WTC11 (cell line): Measurements from ENCODE around the gene B3GALT4. TPM values are rescaled to one million over a fixed set of nuclear protein-coding genes. Genes with fewer than 3 reads are reported as not detected.

Experiments
- ATAC-seq: fragments of 200-7000 bp; cut with Tn5 transposase; 2 replicates; pipeline ENCODE4 v1.10.0; 2021; ENCODE audit warnings: mild to moderate bottlenecking, moderate library complexity
- CTCF ChIA-PET: fragments of 300-600 bp; sonication (Branson Sonifier 250); formaldehyde crosslinking; loops from one replicate; lab custom pipeline; 2021; ENCODE audit warnings: antibody characterized with exemption; lab: Charles Lee
- POLR2A ChIA-PET: fragments of 350-600 bp; sonication (Branson Sonifier 250); formaldehyde crosslinking; loops from one replicate; lab custom pipeline; 2021; ENCODE audit warnings: antibody characterized with exemption; lab: Charles Lee
- DNase-seq: peaks from one replicate; pipeline ENCODE4 v3.0.0; 2021; ENCODE audit warnings: low spot score
- H3K27ac Mint-ChIP-seq: 2 replicates; pipeline ENCODE4 v1.8.0; 2021; ENCODE audit warnings: mixed read lengths
- H3K27me3 Mint-ChIP-seq: 2 replicates; pipeline ENCODE4 v1.8.0; 2021; ENCODE audit warnings: low read depth, mild to moderate bottlenecking, moderate library complexity, mixed read lengths
- H3K36me3 Mint-ChIP-seq: 2 replicates; pipeline ENCODE4 v1.8.0; 2021; ENCODE audit warnings: mixed read lengths
- H3K4me1 Mint-ChIP-seq: 2 replicates; pipeline ENCODE4 v1.8.0; 2022; ENCODE audit warnings: mixed read lengths
- H3K4me3 Mint-ChIP-seq: 2 replicates; pipeline ENCODE4 v1.8.0; 2021; ENCODE audit warnings: mild to moderate bottlenecking, moderate library complexity, mixed read lengths
- H3K9me3 Mint-ChIP-seq: 2 replicates; pipeline ENCODE4 v1.8.0; 2021; ENCODE audit warnings: mixed read lengths
- ARID4B ChIP-seq: sonication (generic); formaldehyde crosslinking; IDR thresholded peaks from 2 replicates; pipeline ENCODE4 v1.8.0; 2023; ENCODE audit warnings: missing genetic modification reagents, mild to moderate bottlenecking, borderline replicate concordance
- CREM ChIP-seq: sonication (generic); formaldehyde crosslinking; IDR thresholded peaks from 2 replicates; pipeline ENCODE4 v1.8.1; 2022; ENCODE audit warnings: mild to moderate bottlenecking, missing genetic modification reagents, moderate library complexity
- E2F5 ChIP-seq: sonication (generic); formaldehyde crosslinking; IDR thresholded peaks from 2 replicates; pipeline ENCODE4 v1.8.1; 2022; ENCODE audit warnings: mild to moderate bottlenecking, moderate library complexity, missing genetic modification reagents
- EMX1 ChIP-seq: fragments of 250-450 bp; sonication (Bioruptor Pico); IDR thresholded peaks from 2 replicates; pipeline ENCODE4 v1.8.0; 2021; ENCODE audit warnings: mild to moderate bottlenecking
- FOXK1 ChIP-seq: sonication (generic); formaldehyde crosslinking; IDR thresholded peaks from 2 replicates; pipeline ENCODE4 v1.8.0; 2022; ENCODE audit warnings: mild to moderate bottlenecking, moderate library complexity, missing genetic modification reagents
- FOXP1 ChIP-seq: sonication (generic); formaldehyde crosslinking; IDR thresholded peaks from 2 replicates; pipeline ENCODE4 v1.8.0; 2022; ENCODE audit warnings: missing genetic modification reagents, mild to moderate bottlenecking, moderate library complexity, borderline replicate concordance
- IRF2 ChIP-seq: sonication (generic); formaldehyde crosslinking; IDR thresholded peaks from 2 replicates; pipeline ENCODE4 v1.8.0; 2022; ENCODE audit warnings: low read depth, missing genetic modification reagents, borderline replicate concordance
- NR1H2 ChIP-seq: sonication (generic); formaldehyde crosslinking; IDR thresholded peaks from 2 replicates; pipeline ENCODE4 v1.9.0; 2021; ENCODE audit warnings: mild to moderate bottlenecking, moderate library complexity, missing genetic modification reagents
- OVOL2 ChIP-seq: fragments of 250-450 bp; sonication (Bioruptor Pico); IDR thresholded peaks from 2 replicates; pipeline ENCODE4 v1.9.0; 2021; ENCODE audit warnings: mild to moderate bottlenecking, borderline replicate concordance
- RORB ChIP-seq: fragments of 250-450 bp; sonication (Bioruptor Pico); IDR thresholded peaks from 2 replicates; pipeline ENCODE4 v1.9.0; 2021; ENCODE audit warnings: mild to moderate bottlenecking
- SMAD4 ChIP-seq: sonication (generic); formaldehyde crosslinking; IDR thresholded peaks from 2 replicates; pipeline ENCODE4 v1.8.0; 2022; ENCODE audit warnings: mild to moderate bottlenecking, missing genetic modification reagents
- ZBTB21 ChIP-seq: sonication (generic); formaldehyde crosslinking; IDR thresholded peaks from 2 replicates; pipeline ENCODE4 v1.8.1; 2023; ENCODE audit warnings: mild to moderate bottlenecking, missing genetic modification reagents, borderline replicate concordance
- ZNF263 ChIP-seq: sonication (generic); formaldehyde crosslinking; IDR thresholded peaks from 2 replicates; pipeline ENCODE4 v1.8.1; 2022; ENCODE audit warnings: low read depth, mild to moderate bottlenecking, moderate library complexity, missing genetic modification reagents
- total RNA-seq: library from RNA; stranded (reverse); gene quantifications from 3 replicates; pipeline ENCODE4 v1.2.3, GENCODE V29; 2021
- TF ChIP-seq, protein P1 (sequence below): sonication (generic); formaldehyde crosslinking; conservative IDR thresholded peaks from 2 replicates; pipeline ENCODE4 v1.8.1; 2022; ENCODE audit warnings: mild to moderate bottlenecking, missing genetic modification reagents
- TF ChIP-seq, protein P2 (sequence below): fragments of 250-450 bp; sonication (Bioruptor Pico); IDR thresholded peaks from 2 replicates; pipeline ENCODE4 v1.9.0; 2021; ENCODE audit warnings: mild to moderate bottlenecking
- TF ChIP-seq, protein P3 (sequence below): fragments of 250-450 bp; sonication (Bioruptor Pico); IDR thresholded peaks from 2 replicates; pipeline ENCODE4 v1.9.0; 2021; ENCODE audit warnings: mild to moderate bottlenecking
- TF ChIP-seq, protein P4 (sequence below): sonication (generic); formaldehyde crosslinking; IDR thresholded peaks from 2 replicates; pipeline ENCODE4 v1.8.1; 2023; ENCODE audit warnings: mild to moderate bottlenecking, missing genetic modification reagents, borderline replicate concordance
- TF ChIP-seq, protein P5 (sequence below): fragments of 250-450 bp; sonication (Bioruptor Pico); IDR thresholded peaks from 2 replicates; pipeline ENCODE4 v1.9.0; 2021; ENCODE audit warnings: moderate library complexity, mild to moderate bottlenecking, inconsistent platforms, borderline replicate concordance

Gene B3GALT4
- total RNA-seq, 1 experiment from 2014 or later: 4.1 TPM

DNA sequence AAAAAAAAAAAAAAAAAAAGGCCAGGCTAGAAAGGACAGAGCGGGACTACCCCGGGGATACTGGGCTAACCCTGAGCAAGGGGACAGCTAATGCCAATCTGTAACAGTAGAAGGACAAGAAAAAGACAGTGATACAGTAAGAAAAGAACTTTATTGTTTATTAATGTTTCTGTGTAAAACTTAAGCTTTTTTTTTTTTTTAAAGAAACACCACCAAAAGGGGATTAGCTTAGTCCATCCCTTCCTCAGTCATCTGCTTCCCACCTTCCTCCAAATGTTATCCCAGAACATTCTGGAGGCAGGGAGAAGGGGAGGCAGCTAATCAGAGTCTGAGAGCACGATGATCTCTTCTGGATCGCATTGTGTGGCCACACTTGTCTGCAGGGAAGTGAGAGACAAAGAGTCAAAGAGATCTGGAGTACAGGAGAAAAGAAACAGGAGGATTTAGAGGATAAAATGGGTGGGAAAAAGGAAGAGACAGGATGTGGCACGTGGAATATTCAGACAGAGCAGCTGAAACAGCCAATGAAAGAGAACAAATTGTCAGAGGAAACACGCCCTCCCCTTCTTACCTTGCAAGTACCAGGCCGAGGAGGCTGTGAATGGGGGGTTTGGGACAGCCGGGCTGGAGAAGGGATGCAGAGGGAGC lies 41.6 kb downstream of the B3GALT4 start:
- DNase-seq: no peak
- no peaks in the 10 kb centered on the region; the same call in 1 of the 2 replicates for H3K27me3 Mint-ChIP-seq
- peaks cover 67% of the 10 kb centered on the region for H3K4me1 Mint-ChIP-seq
- peak overlapping the region; percentile 85 for H3K27ac Mint-ChIP-seq
- CTCF ChIA-PET: interaction anchor here (0.6 to 2.5 kb wide), 19 partner anchors 19 to 480 kb away, joined by 3 to 16 read pairs (median 5); partner anchors contain the start of genes B3GALT4, CUTA, PFDN6 and RPS18
- H3K9me3 Mint-ChIP-seq: no peaks in the 10 kb centered on the region
- TF ChIP-seq ZNF263 (CRISPR knock-in tag) (no peak), OVOL2 (CRISPR knock-in tag) (no peak), ARID4B (CRISPR knock-in tag) (no peak), RORB (no peak), CREM (CRISPR knock-in tag) (no peak), NR1H2 (CRISPR knock-in tag) (no peak), FOXP1 (CRISPR knock-in tag) (no peak), EMX1 (no peak), E2F5 (CRISPR knock-in tag) (no peak), SMAD4 (no peak), FOXK1 (no peak), ZBTB21 (CRISPR knock-in tag) (no peak), IRF2 (CRISPR knock-in tag) (no peak)
- TF ChIP-seq, protein P1, sequence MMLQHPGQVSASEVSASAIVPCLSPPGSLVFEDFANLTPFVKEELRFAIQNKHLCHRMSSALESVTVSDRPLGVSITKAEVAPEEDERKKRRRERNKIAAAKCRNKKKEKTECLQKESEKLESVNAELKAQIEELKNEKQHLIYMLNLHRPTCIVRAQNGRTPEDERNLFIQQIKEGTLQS (CRISPR knock-in tag): no peak
- TF ChIP-seq, protein P2, sequence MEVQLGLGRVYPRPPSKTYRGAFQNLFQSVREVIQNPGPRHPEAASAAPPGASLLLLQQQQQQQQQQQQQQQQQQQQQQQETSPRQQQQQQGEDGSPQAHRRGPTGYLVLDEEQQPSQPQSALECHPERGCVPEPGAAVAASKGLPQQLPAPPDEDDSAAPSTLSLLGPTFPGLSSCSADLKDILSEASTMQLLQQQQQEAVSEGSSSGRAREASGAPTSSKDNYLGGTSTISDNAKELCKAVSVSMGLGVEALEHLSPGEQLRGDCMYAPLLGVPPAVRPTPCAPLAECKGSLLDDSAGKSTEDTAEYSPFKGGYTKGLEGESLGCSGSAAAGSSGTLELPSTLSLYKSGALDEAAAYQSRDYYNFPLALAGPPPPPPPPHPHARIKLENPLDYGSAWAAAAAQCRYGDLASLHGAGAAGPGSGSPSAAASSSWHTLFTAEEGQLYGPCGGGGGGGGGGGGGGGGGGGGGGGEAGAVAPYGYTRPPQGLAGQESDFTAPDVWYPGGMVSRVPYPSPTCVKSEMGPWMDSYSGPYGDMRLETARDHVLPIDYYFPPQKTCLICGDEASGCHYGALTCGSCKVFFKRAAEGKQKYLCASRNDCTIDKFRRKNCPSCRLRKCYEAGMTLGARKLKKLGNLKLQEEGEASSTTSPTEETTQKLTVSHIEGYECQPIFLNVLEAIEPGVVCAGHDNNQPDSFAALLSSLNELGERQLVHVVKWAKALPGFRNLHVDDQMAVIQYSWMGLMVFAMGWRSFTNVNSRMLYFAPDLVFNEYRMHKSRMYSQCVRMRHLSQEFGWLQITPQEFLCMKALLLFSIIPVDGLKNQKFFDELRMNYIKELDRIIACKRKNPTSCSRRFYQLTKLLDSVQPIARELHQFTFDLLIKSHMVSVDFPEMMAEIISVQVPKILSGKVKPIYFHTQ (CRISPR knock-in tag): no peak
- TF ChIP-seq, protein P3, sequence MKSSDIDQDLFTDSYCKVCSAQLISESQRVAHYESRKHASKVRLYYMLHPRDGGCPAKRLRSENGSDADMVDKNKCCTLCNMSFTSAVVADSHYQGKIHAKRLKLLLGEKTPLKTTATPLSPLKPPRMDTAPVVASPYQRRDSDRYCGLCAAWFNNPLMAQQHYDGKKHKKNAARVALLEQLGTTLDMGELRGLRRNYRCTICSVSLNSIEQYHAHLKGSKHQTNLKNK: no peak
- TF ChIP-seq, protein P4, sequence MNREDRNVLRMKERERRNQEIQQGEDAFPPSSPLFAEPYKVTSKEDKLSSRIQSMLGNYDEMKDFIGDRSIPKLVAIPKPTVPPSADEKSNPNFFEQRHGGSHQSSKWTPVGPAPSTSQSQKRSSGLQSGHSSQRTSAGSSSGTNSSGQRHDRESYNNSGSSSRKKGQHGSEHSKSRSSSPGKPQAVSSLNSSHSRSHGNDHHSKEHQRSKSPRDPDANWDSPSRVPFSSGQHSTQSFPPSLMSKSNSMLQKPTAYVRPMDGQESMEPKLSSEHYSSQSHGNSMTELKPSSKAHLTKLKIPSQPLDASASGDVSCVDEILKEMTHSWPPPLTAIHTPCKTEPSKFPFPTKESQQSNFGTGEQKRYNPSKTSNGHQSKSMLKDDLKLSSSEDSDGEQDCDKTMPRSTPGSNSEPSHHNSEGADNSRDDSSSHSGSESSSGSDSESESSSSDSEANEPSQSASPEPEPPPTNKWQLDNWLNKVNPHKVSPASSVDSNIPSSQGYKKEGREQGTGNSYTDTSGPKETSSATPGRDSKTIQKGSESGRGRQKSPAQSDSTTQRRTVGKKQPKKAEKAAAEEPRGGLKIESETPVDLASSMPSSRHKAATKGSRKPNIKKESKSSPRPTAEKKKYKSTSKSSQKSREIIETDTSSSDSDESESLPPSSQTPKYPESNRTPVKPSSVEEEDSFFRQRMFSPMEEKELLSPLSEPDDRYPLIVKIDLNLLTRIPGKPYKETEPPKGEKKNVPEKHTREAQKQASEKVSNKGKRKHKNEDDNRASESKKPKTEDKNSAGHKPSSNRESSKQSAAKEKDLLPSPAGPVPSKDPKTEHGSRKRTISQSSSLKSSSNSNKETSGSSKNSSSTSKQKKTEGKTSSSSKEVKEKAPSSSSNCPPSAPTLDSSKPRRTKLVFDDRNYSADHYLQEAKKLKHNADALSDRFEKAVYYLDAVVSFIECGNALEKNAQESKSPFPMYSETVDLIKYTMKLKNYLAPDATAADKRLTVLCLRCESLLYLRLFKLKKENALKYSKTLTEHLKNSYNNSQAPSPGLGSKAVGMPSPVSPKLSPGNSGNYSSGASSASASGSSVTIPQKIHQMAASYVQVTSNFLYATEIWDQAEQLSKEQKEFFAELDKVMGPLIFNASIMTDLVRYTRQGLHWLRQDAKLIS (CRISPR knock-in tag): no peak
- TF ChIP-seq, protein P5, sequence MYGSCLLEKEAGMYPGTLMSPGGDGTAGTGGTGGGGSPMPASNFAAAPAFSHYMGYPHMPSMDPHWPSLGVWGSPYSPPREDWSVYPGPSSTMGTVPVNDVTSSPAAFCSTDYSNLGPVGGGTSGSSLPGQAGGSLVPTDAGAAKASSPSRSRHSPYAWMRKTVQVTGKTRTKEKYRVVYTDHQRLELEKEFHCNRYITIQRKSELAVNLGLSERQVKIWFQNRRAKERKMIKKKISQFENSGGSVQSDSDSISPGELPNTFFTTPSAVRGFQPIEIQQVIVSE (CRISPR knock-in tag): no peak
- ATAC-seq: no peak
- POLR2A ChIA-PET: interaction anchor here (0.6 to 1.9 kb wide), 9 partner anchors 19 to 813 kb away, joined by 3 to 8 read pairs (median 3); partner anchors contain the start of genes B3GALT4, RGL2 and UQCC2
- H3K36me3 Mint-ChIP-seq: peaks cover 21% of the 10 kb centered on the region
- peak overlapping the region; percentile 97 for H3K4me3 Mint-ChIP-seq
